HG02571 (cell line): ENCODE results near the gene C16orf78.
"Not testable (repeated sequence)": the region's sequence is repeated elsewhere in the genome, so short reads cannot be mapped to it uniquely, and the experiment has no call there.

Experiments
- ATAC-seq: cut with Tn5 transposase; IDR thresholded peaks from one replicate; pipeline ENCODE4 v1.9.1; 2021; ENCODE audit warnings: mild to moderate bottlenecking, moderate library complexity; ENCODE audit not compliant: unreplicated experiment

C16orf78 gene

DNA sequence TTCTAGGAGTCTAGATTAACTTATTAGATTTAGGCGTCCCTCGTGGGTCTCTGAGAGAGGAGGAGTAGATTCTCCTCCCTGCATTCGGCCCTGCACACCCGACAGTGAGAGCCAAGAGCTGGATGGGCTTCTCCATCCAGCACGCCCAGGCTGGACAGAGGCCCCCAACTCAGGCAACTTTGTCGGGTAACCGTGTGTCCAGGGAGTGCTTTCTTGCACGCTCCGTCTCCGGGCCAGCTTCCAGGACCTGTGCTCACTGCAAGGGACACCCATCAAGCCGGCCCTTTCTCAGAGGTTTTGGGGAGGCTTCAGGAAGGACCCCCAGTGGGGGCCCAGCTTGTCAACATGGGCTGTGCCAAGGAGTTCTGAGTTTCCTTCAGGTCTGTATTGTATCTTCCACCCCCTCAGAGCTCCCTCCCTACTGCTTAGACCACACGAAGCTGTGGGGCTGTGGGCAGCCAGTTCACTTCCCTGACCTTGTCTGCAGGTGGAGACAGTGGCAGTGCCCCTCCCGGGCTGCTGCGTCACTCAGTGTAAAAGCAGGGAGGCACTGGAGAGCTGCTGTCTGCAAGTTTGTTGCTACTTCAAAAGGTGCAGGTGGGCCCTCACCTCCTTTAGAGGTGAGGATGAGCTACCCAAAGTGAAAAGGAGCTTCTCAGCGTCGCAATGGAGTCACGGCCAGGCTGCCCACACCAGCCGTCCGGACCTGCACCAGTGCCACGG, 24.0 kb upstream of the C16orf78 start:
- ATAC-seq = no peak

DNA sequence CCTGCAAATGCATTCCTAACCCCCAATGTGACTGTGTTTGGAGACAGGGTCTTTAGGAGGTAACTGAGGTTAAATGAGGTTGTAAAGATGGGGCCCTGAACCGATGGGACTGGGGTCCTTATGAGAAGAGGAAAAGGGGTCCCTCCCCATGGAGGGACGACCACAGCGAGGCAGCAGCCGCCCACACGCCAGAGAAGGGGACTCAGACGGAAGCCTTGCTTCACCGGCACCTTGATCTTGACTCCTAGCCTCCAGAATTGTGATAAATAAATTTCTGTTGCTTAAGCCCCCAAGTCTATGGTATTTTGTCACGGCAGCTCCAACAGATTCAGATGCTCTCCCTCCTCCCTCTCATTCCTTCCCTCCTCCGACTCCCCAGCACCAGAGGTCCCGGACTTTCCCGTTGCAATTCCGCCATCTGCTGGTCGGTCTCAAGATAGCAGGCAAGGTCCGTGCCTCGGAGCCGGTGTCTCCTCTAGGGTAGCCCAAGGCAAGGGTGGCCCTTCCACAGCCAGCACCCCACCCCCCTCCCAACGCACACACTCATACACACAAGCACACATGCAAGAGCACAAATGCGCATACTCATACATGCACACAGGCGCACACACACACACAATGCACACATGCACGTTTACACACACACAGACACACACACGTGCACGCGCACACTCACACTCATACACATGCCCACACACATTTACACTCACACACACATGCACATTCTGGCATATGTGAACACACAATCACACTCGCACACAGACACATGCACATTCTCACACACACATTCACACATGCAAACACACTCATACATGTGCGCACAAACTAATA, 23.1 kb upstream of the C16orf78 start:
- ATAC-seq = no peak

DNA sequence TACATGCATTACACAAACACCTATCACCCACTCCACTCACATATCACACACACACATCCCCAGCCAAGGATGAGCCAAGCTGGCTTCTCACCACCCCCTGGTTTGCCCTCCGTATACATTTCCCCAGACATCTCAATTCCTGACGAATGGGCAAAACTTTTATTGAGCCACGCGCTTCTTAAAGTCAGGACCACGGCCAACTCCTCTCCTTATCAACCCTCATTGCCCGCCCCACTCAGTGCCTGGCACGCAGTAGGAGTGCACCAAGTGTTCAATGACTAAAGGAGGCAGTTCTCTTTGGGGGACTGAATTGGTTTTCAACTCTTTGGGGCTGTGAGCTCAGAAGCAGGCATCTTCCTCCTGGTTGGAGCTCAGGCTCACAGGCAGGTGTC, 22.5 kb upstream of the C16orf78 start:
- ATAC-seq = no peak

DNA sequence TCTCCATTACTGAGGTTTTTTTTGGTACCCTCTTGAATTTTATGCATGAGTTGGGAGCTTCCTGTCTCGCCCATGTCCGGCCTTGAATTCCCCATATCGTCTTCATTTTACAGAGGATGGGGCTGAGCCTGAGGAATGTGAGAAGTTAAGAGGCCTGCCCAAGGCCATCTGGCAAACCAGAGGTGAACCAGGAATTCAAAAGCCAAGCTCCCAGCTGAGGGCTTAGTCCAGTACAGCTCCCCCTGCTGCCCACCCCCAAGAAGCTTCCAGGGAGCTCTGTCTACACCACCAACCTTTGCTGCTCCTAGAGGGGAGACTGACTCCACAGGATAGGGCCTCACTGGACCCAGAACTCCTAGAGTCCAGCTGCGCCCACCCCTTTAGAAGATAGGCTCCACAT, 20.7 kb upstream of the C16orf78 start:
- ATAC-seq = no peak

DNA sequence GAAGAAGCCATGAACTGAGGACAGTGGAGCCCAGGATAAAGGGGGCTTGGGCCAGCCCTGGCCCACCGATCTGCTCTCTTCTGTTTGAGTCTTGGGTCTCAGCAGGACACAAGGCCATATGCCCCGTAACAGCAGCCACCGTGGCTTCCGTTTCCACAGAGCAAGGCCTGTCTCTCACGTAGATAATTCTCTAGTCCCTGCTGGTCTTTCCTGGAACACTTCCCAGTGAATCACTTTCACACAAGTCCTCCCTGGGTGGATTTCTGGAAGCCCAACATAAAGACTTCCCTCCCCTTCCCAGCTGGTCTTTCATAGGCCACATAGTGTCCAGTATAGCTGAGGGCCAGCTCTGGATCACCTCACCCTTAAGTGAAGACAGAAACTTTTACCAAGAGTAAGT, 19.9 kb upstream of the C16orf78 start:
- no peak for ATAC-seq

DNA sequence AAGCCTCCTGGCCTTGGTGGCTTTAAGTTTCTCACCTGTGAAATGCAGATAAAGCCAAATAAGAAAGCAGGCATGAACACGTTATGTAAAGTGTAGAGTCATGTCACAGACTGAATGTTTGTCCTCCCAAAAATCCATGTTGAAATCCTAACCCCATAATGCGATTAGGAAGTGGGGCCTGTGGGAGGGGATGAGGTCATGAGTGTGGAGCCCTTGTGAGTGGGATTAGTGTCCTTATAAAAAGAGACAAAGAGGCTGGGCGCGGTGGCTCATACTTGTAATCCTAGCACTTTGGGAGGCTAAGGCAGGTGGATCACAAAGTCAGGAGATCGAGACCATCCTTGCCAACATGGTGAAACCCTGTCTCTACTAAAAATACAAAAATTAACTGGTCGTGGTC, 19.5 kb upstream of the C16orf78 start:
- ATAC-seq = no peak

DNA sequence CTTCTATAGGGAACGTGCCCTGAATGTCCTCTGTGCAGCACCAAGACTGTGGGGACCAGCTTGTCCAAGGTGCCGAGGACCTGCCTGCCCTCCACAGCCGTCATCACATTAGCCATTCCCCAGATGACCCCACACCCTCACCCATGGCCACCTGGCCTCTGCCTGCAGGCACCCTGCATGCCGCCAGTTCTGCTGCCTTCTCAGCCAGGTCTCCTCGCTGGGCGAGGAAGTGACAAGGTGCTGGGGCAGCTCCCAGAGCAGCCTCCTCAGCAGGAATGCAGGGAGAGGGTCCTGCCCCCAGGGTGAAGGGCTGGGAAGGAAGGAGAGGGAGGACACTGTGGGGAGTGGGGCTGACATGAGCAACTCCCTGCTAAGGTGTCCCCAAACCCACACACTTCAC, 18.6 kb upstream of the C16orf78 start:
- no peak for ATAC-seq

DNA sequence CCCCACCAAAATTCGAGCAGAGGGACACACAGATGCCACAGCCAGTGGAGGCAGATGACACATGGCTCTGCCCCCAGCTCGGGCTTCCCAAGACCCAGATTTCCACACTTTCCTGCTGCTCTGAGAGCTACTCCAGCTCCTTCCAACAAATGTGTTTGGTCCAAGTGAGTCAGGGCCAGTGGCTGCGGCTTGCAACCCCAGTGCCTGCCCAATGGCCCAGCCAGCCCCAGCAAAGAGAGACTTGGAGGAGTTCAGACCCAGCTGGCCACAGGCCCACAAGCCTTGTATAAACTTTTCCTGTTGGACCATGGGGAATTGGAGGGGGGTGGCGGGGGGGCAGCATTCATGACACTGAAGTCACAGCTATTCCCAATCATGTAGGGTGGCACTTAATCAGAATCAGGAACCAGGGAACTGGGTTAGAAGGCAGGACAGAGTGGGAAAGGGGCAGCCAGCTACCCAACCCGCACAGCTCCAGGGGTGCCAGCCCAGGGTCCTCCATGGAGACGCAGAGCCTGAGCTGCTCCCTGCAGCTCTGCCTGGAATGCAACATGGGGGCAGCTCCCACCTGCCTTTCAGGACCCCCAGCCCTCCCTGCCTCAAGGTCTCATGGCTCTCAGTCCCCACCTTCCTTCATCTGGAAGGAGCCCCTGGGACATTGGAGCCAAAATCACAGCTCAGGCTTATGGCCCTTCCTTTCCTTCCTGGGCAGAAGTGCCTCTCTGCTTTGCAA, 17.5 kb upstream of the C16orf78 start:
- ATAC-seq = no peak

DNA sequence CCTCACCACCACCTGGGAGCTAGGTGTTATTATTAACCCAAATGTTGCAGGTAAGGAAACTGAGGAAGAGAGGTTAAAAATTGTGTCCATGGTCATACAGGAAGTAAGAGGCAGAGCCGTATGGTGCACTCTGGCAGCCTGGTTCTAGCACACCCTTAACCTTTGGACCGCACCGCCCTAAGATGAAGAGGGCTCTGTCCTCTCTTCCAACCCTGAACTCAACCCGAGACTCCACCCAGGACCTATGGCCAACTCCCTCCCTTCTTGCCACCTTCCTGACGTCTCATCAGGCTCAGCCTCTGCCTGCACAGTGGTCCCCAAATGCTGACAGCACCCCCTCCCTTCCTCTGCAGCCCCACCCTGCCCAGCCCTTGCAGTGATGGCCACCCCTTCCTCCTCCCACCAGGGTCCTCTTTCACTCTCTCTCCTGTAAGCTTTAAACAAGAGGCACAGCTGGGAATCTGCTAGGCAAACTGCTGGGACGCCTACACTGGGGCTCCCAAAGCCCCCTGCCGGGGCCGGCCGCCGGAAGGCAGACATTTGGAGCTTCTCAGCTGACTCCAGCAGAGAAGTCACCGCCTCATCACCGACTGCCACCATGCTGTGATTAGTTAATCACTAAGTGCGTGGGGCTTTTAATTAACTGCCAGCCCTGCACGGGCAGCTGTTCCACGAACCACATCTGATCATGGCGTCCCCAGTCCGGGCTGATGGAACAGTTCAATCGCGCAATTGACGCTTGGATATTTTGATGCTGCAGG, 16.7 kb upstream of the C16orf78 start:
- ATAC-seq = no peak

DNA sequence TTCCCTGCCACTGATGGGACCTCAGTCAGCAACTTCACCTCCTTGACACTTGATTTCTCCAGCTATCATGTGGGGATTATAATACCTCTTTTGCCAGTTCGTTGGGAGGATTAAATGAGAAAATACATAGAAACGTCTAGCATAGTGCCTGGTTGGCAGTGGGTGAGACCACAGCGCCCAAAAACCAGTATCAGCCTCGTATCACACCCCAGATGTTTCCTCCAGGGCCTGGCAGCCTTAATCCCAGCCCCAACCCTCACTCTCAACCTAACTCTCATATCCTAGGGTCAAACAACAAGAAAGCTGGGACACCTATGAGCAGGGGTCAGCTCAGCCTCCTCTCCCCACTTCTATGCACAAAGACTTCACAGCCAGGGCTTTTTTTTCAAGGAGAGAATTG, 14.0 kb upstream of the C16orf78 start:
- no peak for ATAC-seq

DNA sequence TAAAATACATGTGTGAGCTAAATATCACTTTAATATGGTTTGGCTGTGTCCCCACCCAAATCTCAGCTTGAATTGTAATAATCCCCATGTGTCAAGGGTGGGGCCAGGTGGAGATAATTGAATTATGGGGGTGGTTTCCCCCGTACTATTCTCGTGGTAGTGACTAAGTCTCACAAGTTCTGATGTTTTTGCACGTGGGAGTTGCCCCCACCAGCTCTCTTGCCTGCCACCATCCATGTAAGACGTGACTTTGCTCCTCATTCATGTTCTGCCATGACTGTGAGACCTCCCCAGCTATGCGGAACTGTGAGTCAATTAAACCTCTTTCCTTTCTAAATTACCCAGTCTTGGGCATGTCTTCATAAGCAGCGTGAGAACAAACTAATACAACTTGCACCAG, 11.9 kb upstream of the C16orf78 start:
- ATAC-seq = not testable (repeated sequence)

DNA sequence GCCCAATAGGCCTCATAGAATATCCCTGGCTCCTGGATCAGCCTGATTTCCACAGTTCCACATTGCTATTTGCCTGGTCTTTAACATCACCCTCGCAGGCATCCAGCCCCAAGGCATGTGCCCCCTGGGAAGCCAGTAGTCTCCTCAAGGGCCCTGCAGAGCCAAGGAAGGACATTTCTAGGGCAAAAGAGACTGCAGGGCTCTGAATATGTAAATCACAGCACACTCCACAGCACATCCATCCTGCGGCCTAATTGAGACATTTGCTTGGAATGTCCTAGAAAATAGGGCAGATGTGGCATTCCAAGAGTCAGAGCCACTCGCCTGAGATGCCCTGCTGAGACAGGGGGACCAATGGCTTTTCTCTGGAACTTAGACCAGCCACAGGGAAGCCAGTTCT, 11.4 kb upstream of the C16orf78 start:
- no peak for ATAC-seq

DNA sequence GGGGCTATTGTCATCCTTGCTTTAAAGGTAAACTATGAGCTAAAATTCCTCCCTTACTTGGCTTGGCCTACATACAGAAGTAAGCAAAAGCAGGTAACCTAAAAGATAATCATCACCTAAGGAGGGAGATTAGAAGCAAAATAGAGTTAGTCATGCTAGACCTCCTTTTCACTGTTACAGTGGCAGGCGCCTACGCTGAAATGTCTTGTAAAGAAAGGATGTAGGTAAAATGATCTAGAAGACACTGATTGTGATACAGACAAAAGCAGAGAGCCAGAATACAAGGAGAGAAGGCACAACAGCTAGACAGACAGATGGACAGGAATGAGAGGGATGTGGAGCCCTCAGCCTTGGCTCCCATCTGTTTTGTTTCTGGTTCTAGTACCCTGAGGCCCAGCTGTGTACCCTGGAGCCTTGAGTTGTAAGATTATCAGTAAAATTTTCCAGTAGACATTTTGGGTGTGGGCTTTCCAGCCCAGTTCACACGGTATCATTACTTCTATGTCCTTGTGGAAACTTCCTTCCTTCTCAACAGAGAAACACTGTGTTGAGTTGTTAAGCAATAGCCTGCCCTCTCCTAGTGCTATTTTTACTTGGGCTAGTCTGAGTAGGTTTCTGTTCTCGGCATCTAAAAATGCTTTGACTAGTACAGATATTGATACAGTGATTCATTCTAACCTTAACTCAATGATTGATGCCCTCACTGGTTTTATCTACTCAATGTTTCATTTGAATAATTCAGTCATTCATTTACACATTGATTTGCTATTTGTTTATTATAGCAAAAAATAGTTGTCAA, 7.7 kb upstream of the C16orf78 start:
- peak; percentile 92 for ATAC-seq

DNA sequence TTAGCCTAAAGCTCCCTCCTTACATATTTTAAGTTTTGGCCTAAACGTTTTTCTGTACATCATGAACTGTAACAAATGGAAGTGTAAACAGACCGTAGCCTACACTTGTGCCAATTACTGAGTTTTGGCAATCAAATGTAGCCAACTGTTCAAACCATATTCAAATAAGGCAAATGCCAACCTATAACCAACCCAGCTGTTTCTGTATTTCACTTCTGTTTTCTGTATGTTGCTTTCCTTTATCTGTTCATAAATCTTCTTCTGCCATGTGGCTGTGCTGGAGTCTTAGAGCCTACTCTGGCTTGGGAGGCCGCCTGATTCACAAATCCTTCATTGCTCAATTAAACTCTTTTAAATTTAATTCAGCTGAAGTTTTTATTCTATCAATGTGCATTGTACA, 6.9 kb upstream of the C16orf78 start:
- ATAC-seq = peak; percentile 53

DNA sequence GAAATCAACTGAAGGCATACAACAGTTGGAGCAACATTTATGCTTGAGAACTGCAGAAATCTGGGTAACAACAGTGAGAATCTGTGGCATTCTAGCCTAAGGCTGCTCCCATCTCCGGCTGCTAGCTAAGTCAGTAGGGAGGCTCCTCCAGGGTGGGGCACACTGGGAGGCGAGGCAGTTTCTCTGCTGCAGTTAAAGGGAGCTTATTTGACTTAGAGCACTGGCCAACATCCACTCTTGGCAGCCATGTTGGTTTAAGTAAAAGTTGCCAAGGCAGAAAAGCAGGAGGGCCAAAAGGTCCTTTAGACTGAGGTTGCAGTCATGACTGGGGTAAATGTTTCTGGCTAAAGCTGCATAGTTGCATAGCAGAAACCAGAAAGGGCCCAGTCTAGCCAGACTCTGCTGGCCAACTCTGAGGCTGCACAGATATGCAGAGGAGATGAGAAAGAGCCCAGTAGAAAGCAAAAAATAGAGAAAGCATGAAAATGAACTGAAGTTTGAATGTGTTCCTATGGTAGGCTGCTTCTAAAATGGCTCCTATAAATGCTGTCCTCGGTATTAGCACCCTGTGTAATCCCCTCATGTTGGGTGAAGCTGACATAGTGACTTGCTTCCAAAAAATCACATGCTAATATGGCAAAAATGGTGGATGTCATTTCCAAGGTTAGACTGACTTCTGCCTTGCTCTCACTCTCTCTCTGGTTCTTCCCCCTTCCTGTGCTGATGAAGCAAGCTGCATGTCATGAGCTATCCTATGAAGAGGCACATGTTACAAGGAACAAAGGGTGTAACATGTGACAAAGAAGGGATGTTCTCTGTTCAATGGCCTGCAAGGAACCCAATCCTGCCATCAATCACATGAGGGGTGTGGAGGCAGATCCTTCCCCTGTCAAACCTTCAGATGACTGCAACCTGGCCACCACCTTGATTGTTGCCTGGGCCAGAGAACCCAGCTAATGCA, 3.7 kb upstream of the C16orf78 start:
- no peak for ATAC-seq

DNA sequence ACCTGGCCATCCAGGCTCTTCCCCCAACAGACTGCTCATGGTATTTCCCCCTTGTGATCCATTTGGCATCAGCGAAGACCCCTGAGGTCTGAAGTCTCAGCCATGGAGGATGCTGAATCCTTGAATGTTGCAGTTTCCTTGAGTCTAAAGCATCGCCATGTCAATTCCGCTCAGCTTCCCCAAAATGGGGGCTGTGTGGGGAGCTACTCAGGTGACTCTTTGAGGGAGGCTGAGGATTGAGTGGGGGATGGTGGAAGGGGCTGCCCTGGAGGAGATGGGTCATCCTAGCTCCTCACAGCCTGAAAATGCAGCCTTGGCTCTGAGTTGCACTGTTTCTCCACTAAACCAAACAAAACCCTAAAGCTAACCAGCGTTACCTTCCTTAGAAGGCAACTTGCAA, 2.6 kb downstream of the C16orf78 start:
- no peak for ATAC-seq

DNA sequence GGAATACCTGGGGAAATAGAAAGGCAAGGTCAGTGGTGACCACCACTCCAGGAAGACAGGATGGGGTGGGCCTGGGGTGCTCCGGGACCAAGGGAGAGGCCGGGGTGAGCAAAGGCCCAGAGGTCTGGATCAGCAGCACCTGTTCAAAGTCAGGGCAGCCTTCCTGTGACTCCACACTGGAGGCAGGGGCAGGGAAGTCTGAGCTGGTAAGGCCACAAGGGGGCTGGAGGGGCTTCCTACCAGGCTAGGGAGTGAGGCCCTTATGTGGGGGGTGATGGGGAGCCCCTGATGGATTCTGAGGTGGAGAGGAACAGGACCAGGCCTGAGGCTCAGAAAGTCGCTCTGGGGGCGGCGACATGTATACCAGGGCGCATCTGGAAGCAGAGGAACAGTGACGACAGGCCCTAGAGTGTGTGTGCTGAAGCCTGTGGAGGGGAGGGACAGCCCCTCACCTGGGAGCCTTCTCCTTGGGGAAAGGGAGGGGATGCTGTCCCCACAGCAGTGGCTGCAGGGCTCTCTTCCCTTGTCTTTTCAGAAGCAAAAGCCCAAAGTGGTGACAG, 3.7 kb downstream of the C16orf78 start:
- no peak for ATAC-seq

DNA sequence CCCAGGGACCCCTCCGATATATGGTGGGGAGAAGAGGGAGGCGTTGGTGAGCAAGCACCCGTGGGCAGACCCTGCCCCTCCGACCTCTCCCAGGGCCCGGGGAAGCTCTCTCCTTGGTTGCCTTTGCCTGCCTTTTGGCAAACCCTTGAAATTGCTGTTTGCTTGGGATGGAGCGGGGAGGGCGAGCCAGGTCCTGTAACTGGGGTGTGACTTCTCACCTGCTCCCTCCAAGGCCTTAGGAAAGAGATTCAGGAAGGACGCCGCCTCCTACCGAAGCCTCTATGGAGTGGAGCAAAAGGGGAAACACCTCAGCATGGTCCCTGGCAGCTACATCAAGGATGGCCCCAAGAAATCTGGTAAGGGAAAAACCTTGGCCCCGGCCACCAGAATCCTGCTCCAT, 4.6 kb downstream of the C16orf78 start:
- ATAC-seq = no peak

DNA sequence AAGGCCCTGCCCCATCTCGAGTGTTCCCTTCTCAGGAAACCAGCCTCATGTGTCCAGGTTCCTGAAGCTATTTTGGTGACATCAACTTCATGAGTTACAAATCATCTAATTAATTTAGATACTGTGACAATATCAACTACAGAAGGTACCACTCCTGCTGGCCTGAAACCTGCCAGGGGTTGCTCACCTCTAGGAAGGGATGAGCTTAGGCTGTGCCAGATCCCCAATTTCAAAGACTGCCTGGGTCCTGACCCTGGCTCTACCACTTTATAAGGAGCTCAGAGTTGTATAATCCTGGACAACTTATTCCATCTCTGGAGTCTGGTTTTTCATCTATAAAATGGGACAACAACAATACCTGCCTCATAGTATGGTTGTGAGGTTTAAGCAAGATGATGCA, 5.2 kb downstream of the C16orf78 start:
- no peak for ATAC-seq
